Activated gamma-delta T cell treated with anti-CD3 and anti-CD28 coated beads, Interleukin-2, amount 50 U/mL, for 16 hours (primary cell): ENCODE measurements around the gene CGN.

ENCODE experiments used
- DNase-seq: peaks from one replicate; pipeline ENCODE4 v3.0.0-alpha.2; 2020; ENCODE audit warnings: low read depth

Gene CGN, protein sequence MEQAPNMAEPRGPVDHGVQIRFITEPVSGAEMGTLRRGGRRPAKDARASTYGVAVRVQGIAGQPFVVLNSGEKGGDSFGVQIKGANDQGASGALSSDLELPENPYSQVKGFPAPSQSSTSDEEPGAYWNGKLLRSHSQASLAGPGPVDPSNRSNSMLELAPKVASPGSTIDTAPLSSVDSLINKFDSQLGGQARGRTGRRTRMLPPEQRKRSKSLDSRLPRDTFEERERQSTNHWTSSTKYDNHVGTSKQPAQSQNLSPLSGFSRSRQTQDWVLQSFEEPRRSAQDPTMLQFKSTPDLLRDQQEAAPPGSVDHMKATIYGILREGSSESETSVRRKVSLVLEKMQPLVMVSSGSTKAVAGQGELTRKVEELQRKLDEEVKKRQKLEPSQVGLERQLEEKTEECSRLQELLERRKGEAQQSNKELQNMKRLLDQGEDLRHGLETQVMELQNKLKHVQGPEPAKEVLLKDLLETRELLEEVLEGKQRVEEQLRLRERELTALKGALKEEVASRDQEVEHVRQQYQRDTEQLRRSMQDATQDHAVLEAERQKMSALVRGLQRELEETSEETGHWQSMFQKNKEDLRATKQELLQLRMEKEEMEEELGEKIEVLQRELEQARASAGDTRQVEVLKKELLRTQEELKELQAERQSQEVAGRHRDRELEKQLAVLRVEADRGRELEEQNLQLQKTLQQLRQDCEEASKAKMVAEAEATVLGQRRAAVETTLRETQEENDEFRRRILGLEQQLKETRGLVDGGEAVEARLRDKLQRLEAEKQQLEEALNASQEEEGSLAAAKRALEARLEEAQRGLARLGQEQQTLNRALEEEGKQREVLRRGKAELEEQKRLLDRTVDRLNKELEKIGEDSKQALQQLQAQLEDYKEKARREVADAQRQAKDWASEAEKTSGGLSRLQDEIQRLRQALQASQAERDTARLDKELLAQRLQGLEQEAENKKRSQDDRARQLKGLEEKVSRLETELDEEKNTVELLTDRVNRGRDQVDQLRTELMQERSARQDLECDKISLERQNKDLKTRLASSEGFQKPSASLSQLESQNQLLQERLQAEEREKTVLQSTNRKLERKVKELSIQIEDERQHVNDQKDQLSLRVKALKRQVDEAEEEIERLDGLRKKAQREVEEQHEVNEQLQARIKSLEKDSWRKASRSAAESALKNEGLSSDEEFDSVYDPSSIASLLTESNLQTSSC

DNA sequence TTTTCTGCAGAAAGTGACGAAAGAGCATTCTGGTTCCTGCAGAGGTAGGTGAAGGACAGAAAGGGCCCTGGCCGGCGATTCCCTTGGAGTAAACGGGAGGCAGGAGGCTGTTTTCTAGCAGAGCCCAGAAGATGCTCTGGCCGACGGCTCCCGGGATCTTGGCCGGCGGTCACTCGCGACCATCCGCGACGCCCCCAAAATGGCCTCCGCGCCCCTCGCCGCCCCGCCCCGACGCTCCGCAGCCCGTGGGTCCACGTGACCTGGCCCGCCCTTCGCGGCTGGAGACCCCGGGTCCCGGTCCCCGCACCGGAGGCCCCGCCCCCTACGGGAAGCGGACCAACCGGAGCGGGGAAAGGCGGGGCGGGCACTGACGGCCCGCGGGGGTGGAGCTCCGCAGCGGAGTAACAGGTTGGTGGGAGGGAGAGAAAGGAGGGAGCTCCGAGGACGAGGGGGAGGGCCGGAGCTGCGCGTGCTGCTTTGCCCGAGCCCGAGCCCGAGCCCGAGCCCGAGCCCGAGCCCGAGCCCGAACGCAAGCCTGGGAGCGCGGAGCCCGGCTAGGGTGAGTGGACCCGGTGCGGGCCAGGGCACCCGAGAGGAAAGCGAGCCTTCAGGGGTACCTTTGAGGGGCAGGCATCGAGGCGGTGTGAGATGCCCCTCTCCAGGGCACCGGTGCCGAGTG, at the start of gene CGN:
CGN (plus strand) TSS at position 431 of the 679 bp plus-strand sequence. CDS start 7,133 bp downstream, outside the sequence.
- peak; percentile 76 for DNase-seq

DNA sequence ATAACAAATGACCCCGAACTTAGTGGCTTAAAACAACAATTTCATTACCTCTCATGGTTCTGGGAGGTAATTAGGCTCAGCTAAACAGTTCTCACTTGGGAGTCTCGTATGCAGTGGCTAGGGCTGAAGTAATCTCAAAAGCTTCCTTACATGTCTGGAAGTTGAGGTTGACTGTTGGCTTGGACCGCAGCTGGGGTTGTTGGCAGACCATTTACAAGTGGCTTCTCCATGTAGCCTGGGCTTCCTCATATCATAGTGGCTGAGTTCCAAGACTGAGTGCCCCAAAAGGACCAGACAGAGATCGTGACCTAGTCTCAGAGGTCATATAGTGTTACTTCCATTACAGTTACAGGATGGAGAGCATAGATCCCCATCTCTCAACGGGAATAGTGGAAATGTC, 49.5 kb upstream of the CGN start:
- no peak for DNase-seq

DNA sequence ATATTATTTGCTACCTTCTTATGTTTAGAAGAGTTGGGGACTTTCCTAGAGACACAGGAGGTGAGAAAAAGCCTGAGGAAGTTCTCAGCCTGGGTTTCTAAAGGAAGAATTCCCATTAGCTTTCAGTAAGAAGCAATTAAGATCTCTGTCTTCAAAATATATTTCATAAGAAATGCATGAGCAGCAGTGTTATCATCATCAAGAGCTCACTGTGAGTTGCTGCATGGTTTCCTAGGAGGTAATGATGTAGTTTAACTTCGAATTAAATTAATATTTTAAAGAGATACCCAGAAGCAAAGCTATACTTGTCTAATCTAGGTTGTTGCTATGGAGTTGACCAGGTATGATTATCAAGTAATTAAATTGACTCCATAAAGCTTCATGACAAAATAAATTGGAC, 46.2 kb upstream of the CGN start:
- DNase-seq, result no peak

DNA sequence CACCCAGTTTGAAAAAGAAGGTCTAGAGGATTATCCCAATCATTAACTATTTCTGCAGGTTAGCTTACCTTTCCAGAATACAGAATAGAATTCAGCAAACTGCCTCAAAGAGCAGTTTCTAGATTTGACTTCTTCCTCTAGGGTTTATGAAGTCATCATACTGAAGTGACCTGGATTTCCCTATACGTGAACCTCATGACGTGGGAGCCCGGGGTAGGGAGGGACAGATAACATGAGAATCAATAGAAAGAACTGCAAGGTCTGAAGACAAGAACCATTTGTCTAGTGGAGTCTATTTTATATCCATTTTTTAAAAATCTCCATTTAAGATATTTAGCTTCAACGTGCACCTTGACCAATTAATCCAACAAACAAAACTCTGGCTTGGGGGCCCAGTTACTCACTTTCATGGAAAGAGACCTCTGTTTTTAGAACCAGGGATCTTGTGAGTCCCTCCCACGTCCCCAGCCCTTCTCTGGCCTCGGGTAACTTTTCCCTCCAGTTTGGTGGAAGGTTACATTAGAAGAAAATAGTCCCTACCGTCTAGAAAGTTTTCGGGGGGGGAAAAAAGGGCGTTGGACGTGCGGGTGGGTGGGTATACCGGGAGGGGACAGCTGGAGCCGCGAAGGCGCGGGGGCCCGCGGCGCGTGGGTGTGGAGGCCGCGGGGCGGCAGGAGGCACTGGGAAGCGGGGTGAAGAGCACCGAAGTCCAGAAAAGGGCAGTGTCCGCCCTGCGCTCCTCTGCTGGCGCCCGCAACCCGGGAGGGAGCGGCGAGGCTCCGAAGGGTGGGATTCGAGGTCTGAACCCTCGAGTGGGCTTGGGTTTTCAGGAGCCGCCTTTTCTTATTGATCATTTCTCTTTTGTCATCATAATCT, 38.1 kb upstream of the CGN start:
- no peak for DNase-seq

DNA sequence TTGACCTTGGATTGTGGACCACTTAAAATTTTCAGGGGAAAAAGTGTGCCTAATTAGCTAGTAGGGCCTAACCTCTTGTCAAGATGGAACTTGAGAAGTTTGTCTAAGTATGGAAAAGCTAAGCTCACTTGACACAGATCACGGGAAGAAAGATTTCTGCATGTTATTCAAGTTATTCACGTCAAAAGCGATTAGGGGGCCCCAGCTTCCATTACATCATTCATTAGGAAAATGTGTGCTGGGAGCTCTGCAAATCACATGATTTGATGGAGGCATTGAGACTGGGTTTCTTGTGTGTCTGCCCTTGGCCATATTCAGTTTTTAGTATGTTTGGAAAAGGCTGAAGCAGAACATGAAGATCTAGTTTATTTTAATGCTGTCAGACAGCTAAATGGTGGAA, 36.4 kb upstream of the CGN start:
- DNase-seq, result no peak

DNA sequence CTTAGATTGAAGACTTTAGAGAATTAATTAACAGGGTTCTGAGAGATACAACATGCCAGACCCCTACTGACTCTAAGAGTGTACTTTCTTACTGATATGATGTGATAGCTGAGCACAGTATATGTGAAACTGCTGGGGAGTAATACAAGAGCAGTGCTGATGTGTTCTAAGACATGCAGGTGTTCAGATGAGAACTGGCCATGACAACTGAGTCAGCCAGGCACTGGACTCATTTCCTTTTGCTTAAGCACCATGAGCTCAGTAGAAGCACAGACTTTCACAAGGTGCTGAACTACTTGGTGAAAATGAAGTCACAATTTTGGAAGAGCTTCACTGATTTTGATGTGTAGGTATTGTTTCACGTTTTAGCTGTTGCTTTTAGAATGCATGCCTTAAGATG, 36.0 kb upstream of the CGN start:
- no peak for DNase-seq

DNA sequence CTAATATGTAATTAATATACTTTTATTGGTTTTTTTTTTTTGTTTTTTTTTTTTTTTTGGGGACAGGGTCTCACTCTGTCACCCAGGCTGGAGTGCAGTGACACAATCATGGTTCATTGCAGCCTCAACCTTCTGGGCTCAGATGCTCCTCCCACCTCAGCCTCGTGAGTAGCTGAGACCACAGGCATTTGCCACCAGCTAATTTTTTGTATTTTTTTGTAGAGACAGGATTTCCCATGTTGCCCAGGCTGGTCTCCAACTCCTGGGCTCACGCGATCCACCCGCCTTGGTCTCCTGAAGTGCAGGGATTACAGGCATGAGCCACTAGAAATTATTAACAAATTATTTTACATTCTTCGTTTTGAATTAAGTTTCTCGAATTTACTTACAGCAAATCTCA, 35.1 kb upstream of the CGN start:
- DNase-seq, result no peak

DNA sequence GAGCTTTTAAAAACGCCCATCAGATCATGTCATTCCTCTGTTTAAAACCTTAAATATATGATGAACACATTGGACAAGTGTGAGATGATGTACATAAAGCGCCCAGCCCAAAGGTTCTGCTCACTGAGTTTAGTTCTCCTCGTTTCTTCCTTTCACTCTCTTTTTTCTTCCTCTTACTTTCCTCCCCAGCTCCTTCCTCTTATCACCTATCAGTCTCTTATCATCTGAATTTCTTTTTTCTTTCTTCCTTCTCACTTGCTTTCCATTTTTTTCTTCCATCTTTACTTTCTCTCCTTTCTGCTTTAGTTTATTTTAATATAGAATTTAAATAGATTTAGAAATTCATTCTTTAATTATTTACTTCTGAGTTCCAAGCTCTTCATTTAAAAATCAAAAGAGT, 34.1 kb upstream of the CGN start:
- DNase-seq, result no peak

DNA sequence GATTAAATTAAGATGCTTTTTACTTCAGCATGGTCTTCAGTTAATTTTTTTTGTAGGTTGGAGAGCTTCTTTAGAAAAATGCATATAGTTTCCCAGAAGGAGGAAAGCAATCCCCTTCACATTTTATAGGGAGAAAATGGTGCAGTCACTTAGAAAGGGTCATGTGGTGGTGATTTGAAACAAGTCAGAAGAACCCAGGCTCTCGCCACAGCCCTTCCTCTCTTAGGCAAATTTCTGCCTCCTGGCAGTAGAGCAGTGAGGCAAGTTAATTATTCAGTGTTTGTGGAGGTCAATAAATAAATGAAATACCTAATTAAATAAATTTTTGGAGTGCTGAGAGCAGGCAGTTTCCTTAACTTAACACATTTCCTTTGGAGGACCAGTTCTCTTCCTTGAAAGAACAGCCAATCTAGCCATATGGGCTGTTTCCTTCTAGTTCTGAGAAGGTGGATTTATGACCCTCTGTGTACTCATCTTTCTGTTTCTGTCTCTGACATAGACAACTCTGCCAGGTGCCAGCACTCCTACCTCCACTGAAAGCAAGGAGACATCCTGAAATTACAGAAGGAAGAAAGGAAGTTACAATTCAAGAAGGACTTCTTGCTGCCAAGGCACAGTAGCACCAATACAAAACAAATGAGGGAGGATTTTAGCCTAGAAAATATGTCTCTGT, 32.9 kb upstream of the CGN start:
- DNase-seq, result no peak

DNA sequence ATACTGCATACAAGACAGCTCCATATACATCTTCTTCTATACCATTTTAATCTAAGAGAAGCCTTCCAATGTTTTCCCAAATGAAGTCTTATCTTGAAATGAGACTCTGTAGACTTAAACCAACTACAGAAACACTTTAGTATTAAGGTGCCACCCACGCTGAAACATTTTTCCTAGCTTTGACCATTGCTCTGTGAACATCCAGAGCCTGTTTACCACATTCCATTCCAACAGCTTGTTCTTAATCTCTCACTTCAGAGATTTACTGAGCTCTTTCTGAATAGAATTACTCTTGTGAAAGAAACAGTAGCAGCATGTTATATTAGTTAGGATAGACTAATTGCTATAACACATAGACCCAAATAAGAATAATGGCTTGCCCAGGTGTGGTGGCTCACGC, 32.3 kb upstream of the CGN start:
- no peak for DNase-seq

DNA sequence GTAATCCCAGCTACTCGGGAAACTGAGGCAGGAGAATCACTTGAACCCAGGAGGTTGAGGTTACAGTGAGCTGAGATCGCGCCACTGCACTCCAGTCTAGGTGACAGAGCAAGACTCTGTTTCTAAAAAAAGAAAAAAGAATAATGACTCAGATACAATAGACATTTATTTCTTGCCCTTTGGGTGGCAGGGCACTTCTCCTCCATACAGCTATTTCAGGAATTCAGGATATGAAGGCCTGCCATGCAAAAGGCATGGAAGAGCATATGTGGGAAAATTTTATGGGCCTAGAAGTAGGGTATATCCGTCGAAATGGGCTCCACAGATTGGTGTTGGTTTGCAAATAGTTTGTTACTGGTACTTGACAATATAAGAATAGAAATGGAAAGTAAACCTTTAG, 31.7 kb upstream of the CGN start:
- no peak for DNase-seq

DNA sequence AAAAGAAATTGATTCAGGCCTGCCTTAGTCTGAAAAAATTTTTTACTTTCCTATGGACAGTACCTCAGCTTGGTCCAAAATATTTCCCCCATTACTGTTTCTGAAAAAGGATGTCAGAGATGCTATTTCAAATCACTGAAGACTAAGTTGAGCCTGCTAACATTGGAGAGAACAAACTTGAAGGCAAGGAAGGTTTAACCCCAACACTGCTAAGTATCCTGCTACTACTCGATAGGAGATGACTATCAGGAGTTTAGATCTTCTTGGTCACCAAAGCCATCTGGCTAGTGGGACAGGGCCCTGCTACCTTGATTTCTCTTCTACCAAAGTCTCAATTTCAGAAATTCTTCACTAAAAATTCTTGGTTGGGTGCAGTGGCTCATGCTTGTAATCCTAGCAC, 29.2 kb upstream of the CGN start:
- no peak for DNase-seq

DNA sequence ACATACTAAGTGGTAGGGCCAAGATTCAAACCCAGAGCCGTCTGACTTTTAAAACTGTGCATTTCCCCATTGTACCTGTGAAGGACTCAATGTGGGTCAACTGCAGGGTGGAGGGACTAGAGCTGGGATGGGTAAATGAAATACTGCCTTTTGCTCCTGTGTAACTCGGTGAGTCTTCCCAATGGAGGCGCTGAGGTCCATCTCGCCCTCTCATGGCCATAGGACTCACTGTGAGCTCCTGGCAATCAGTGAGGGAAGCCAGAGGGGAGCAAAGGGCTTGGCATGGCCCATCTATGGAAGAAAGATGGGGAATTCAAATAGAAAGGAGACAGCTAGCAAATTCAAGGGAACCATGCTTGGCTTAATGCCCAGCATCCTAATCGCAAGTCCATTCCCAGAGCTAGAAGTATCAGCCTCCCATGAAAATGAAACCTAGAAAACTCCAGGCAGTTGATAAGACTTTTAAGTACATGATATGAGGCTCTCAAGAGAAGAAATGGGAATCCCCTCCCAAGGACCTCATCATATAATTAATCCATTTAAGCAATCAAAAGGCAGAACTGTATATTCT, 25.4 kb upstream of the CGN start:
- no peak for DNase-seq

DNA sequence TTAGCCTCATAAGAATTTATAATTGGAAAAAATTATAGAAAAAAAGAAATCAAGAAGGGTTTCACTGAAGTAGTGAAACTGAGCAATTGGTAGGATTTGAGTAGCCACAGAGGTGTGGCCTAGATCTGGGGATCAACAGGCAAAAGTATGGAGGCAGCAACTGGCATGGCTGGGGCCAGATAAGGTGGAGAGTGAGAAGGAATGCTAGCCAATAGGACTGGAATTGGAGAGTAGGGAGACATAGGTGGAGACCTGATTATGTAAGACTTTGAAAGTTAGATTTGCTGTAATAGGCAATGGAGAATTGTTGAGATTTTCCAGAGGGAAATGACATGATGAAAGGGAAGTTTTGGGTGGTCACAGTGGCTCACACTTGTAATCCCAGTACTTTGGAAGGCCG, 24.6 kb upstream of the CGN start:
- DNase-seq, result no peak

DNA sequence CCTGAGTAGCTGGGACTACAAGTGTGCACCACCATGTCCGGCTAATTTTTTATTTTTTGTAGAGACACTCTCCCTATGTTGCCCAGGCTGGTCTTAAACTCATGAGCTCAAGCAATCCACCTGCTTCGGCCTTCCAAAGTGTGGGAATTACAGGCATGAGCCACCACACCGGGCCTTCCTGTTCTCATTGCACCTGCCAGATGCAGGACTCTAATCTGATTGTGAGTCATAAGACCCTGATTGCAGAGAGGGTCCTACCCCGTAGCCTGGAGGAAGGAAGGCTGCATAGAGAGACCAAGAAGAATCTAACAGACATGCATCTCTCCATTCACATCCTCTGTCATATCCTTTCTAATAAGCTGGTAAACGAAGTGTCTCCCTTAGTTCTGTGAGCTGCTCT, 19.5 kb upstream of the CGN start:
- DNase-seq, result no peak

DNA sequence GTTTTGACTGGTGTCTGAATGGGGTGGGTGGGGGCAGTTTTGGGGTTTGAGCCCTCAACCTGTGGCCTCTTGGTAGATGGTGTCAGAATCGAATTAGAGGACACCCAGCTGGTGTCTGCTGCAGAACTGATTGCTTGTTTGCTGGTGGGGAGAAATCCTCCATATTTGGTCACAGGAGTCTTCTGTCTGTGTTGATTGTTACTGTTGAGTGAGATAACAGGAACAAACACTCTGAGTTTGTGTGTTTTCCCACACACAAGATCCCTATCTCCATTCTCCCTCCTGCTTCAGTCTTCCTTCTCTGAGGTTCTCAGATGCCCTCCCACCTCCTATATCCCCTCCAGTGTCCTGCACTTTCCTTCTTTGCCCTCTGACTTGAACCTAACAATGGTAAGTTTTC, 19.1 kb upstream of the CGN start:
- no peak for DNase-seq

DNA sequence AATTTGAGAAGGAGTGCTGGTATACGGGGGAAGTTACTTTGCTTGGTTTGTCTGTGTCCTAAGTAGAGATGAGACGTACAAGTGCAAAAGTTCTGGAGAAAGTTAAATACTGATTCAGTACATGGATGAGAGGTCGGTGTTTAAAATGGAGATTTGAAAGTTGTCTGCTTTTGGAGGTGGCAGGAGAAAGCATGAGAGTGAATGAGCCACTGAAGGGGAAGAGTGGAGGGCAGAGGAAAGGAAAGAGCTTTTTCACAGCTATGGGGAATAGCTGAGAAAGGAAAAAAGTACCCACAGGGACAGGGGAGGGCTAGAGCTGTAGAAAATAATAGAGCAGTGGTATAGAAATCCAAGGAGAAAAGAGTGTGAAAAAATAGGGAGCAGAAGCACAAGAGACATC, 18.1 kb upstream of the CGN start:
- DNase-seq, result no peak

DNA sequence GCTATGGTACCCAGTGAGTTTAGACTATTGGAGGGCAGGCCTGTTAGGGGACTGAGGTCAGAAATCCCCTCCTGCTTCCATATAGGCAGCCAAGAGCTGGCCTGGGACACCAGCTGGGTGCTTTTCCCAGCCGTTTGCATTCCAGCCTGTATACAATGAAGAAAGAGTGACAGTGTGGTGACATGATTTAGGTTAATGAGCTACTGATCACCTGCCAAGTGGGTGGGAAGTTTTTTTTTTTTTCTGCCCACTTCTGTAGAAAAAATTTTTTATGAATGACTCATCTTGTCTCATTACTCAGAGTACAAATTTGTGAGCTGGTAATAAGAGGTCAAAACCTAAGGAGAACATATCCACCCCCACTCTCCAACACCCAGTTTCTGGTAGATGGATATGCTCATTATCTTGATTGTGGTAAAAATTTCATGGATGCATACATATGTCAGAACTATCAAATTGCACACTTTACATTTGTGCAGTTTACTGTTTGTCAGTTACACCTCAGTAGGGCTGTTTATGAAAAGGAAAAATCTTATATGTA, 16.4 kb upstream of the CGN start:
- DNase-seq, result no peak

DNA sequence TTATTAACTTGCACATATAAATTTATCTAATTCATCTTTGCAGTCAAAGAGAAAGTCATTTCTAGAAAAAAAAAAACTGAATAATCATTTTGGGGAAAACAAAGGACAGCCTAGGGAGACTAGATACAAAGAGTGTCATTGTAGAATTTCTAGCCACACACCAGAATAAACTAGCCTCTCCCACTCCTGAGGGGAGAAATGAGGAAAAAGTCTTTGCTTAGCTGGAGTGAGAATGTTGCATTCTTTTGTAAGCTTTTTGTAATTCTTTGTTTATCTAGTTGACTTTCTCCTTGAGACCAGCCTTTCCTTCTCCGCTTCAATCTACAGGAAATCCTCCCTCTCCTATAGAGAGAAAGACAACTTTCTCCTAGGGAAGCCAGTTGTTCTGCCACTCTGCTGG, 15.9 kb upstream of the CGN start:
- no peak for DNase-seq

DNA sequence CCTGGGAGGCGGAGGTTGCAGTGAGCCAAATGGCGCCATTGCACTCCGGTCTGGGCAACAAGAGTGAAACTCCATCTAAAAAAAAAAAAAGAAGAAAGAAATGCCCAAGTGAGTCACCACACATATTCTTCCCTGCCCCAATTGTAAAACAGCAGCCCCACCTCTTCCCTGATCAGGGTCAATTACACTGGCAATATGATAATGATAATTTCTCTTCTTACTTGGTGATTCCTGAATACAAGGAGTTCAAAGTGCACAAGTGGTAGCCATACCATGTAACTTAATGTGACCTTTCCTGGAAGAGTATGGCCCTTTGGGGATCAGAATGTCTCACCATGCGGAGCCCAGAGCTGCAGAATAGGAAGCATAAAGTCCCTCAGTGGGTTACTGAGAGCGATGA, 11.8 kb upstream of the CGN start:
- DNase-seq, result no peak
